ENCODE results near the gene MGA. TPM values are rescaled to one million over a fixed set of nuclear protein-coding genes. Genes with fewer than 3 reads are reported as not detected.

Gene MGA
- total and polyA plus RNA-seq, 2 donors, result 5.2 to 42.7 TPM

- Histone ChIP-seq H3K4me1 (ENCODE audit: control insufficient read depth in 2 of 2, insufficient read depth in 2 of 2, low read length in 2 of 2) (no peaks in the 10 kb centered on the region), H3K27me3 (ENCODE audit: control insufficient read depth in 2 of 2, insufficient read depth in 1 of 2, low read length in 1 of 2) (no peaks in the 10 kb centered on the region), H3K4me3 (ENCODE audit: low read length in 2 of 2) (no peak overlapping the region), H3K27ac (ENCODE audit: low read depth in 1 of 2, low read length in 1 of 2) (no peak overlapping the region), H3K9me3 (ENCODE audit: control insufficient read depth in 2 of 2, insufficient read depth in 1 of 2, low read length in 1 of 2) (no peaks in the 10 kb centered on the region), H3K36me3 (ENCODE audit: control insufficient read depth in 2 of 2, insufficient read depth in 2 of 2, low read length in 1 of 2) (peaks cover 36 to 55% of the 10 kb centered on the region in 2 donors)
- DNase-seq (ENCODE audit: low read depth in 6 of 9, low spot score in 9 of 9), result no peak
- WGBS, result 95% methylated on average over 1 of the region's 1 CpG
Observed at GRCh38 chr15:41746802-41747201, 86.6 kb downstream of the MGA start.

- no peak overlapping the region for H3K4me3 ChIP-seq (ENCODE audit: low read length in 2 of 2)
- peaks cover 14 to 59% of the 10 kb centered on the region in 2 donors for H3K36me3 ChIP-seq (ENCODE audit: control insufficient read depth in 2 of 2, insufficient read depth in 2 of 2, low read length in 1 of 2)
- no peaks in the 10 kb centered on the region for H3K9me3 ChIP-seq (ENCODE audit: control insufficient read depth in 2 of 2, insufficient read depth in 1 of 2, low read length in 1 of 2)
- 91% methylated on average over 2 of the region's 2 CpGs for WGBS
- H3K27ac ChIP-seq (ENCODE audit: low read depth in 1 of 2, low read length in 1 of 2), result no peak overlapping the region
- no peaks in the 10 kb centered on the region for H3K4me1 ChIP-seq (ENCODE audit: control insufficient read depth in 2 of 2, insufficient read depth in 2 of 2, low read length in 2 of 2)
- no peaks in the 10 kb centered on the region for H3K27me3 ChIP-seq (ENCODE audit: control insufficient read depth in 2 of 2, insufficient read depth in 1 of 2, low read length in 1 of 2)
- no peak for DNase-seq (ENCODE audit: low read depth in 6 of 9, low spot score in 9 of 9)
Observed at GRCh38 chr15:41756198-41756597, 96.0 kb downstream of the MGA start.

GRCh38 chr15:41772720-41773331 lies 112.6 kb downstream of the MGA start:
- Histone ChIP-seq H3K9me3 (ENCODE audit: control insufficient read depth in 2 of 2, insufficient read depth in 1 of 2, low read length in 1 of 2) (no peaks in the 10 kb centered on the region), H3K27ac (ENCODE audit: low read depth in 1 of 2, low read length in 1 of 2) (no peak overlapping the region), H3K27me3 (ENCODE audit: control insufficient read depth in 2 of 2, insufficient read depth in 1 of 2, low read length in 1 of 2) (no peaks in the 10 kb centered on the region), H3K4me1 (ENCODE audit: control insufficient read depth in 2 of 2, insufficient read depth in 2 of 2, low read length in 2 of 2) (peaks cover 19 to 38% of the 10 kb centered on the region in 2 donors), H3K36me3 (ENCODE audit: control insufficient read depth in 2 of 2, insufficient read depth in 2 of 2, low read length in 1 of 2) (peaks cover 0 to 13% of the 10 kb centered on the region in 2 donors), H3K4me3 (ENCODE audit: low read length in 2 of 2) (no peak overlapping the region)
- 60% methylated on average over 8 of the region's 8 CpGs for WGBS
- peak in 7 of 9 donors; percentile 49 to 83 (median 57) for DNase-seq (ENCODE audit: low read depth in 6 of 9, low spot score in 9 of 9)

GRCh38 chr15:41773332-41773728 lies 113.1 kb downstream of the MGA start:
- Histone ChIP-seq H3K27ac (ENCODE audit: low read depth in 1 of 2, low read length in 1 of 2) (peak overlapping the region; percentile 69 to 93), H3K4me3 (ENCODE audit: low read length in 2 of 2) (no peak overlapping the region), H3K36me3 (ENCODE audit: control insufficient read depth in 2 of 2, insufficient read depth in 2 of 2, low read length in 1 of 2) (peaks cover 0 to 9% of the 10 kb centered on the region in 2 donors), H3K4me1 (ENCODE audit: control insufficient read depth in 2 of 2, insufficient read depth in 2 of 2, low read length in 2 of 2) (peaks cover 19 to 38% of the 10 kb centered on the region in 2 donors), H3K9me3 (ENCODE audit: control insufficient read depth in 2 of 2, insufficient read depth in 1 of 2, low read length in 1 of 2) (no peaks in the 10 kb centered on the region), H3K27me3 (ENCODE audit: control insufficient read depth in 2 of 2, insufficient read depth in 1 of 2, low read length in 1 of 2) (no peaks in the 10 kb centered on the region)
- DNase-seq (ENCODE audit: low read depth in 6 of 9, low spot score in 9 of 9), result no peak
- WGBS, result 38% methylated on average over 5 of the region's 5 CpGs

- WGBS, result 12% methylated on average over 7 of the region's 7 CpGs
- no peaks in the 10 kb centered on the region for H3K27me3 ChIP-seq (ENCODE audit: control insufficient read depth in 2 of 2, insufficient read depth in 1 of 2, low read length in 1 of 2)
- H3K4me3 ChIP-seq (ENCODE audit: low read length in 2 of 2), result peak overlapping the region; percentile 57 to 87
- H3K9me3 ChIP-seq (ENCODE audit: control insufficient read depth in 2 of 2, insufficient read depth in 1 of 2, low read length in 1 of 2), result no peaks in the 10 kb centered on the region
- DNase-seq (ENCODE audit: low read depth in 6 of 9, low spot score in 9 of 9), result no peak
- H3K4me1 ChIP-seq (ENCODE audit: control insufficient read depth in 2 of 2, insufficient read depth in 2 of 2, low read length in 2 of 2), result peaks cover 19 to 38% of the 10 kb centered on the region in 2 donors
- H3K27ac ChIP-seq (ENCODE audit: low read depth in 1 of 2, low read length in 1 of 2), result peak overlapping the region; percentile 88 to 93
- H3K36me3 ChIP-seq (ENCODE audit: control insufficient read depth in 2 of 2, insufficient read depth in 2 of 2, low read length in 1 of 2), result peaks cover 0 to 8% of the 10 kb centered on the region in 2 donors
Observed at GRCh38 chr15:41773729-41774061, 113.5 kb downstream of the MGA start.

GRCh38 chr15:41774062-41774881 lies 114.1 kb downstream of the MGA start, which contains the start of gene MAPKBP1:
Gene MAPKBP1 (plus strand): TSS chr15:41774484. CDS start chr15:41775276, 792 bp downstream.
- under 1% methylated on average over 62 of the region's 62 CpGs for WGBS

GRCh38 chr15:41774882-41775417 lies 114.7 kb downstream of the MGA start:
- peak in 1 of 9 donors; percentile 58 for DNase-seq (ENCODE audit: low read depth in 6 of 9, low spot score in 9 of 9)
- peak overlapping the region; percentile 57 to 87 for H3K4me3 ChIP-seq (ENCODE audit: low read length in 2 of 2)
- H3K4me1 ChIP-seq (ENCODE audit: control insufficient read depth in 2 of 2, insufficient read depth in 2 of 2, low read length in 2 of 2), result peaks cover 26 to 44% of the 10 kb centered on the region in 2 donors
- no peaks in the 10 kb centered on the region for H3K9me3 ChIP-seq (ENCODE audit: control insufficient read depth in 2 of 2, insufficient read depth in 1 of 2, low read length in 1 of 2)
- H3K27me3 ChIP-seq (ENCODE audit: control insufficient read depth in 2 of 2, insufficient read depth in 1 of 2, low read length in 1 of 2), result no peaks in the 10 kb centered on the region
- 20% methylated on average over 19 of the region's 19 CpGs for WGBS
- peaks cover 0 to 2% of the 10 kb centered on the region in 2 donors for H3K36me3 ChIP-seq (ENCODE audit: control insufficient read depth in 2 of 2, insufficient read depth in 2 of 2, low read length in 1 of 2)
- H3K27ac ChIP-seq (ENCODE audit: low read depth in 1 of 2, low read length in 1 of 2), result peak overlapping the region; percentile 89 to 93

More at GRCh38 chr15:41774062-41774881, 114.1 kb downstream of the MGA start, which contains the start of gene MAPKBP1:
- Histone ChIP-seq H3K27ac (ENCODE audit: low read depth in 1 of 2, low read length in 1 of 2) (peak within 1 kb of the TSS; percentile 89 to 93), H3K9me3 (ENCODE audit: control insufficient read depth in 2 of 2, insufficient read depth in 1 of 2, low read length in 1 of 2) (no peaks in the 10 kb centered on the region), H3K36me3 (ENCODE audit: control insufficient read depth in 2 of 2, insufficient read depth in 2 of 2, low read length in 1 of 2) (peaks cover 0 to 4% of the 10 kb centered on the region in 2 donors), H3K4me1 (ENCODE audit: control insufficient read depth in 2 of 2, insufficient read depth in 2 of 2, low read length in 2 of 2) (peaks cover 19 to 38% of the 10 kb centered on the region in 2 donors), H3K4me3 (ENCODE audit: low read length in 2 of 2) (peak within 1 kb of the TSS; percentile 57 to 87), H3K27me3 (ENCODE audit: control insufficient read depth in 2 of 2, insufficient read depth in 1 of 2, low read length in 1 of 2) (no peaks in the 10 kb centered on the region)
- DNase-seq (ENCODE audit: low read depth in 6 of 9, low spot score in 9 of 9), result peak; percentile 97 to 99 (median 98)

- Histone ChIP-seq H3K4me3 (ENCODE audit: low read length in 2 of 2) (peak overlapping the region; percentile 57 to 87), H3K36me3 (ENCODE audit: control insufficient read depth in 2 of 2, insufficient read depth in 2 of 2, low read length in 1 of 2) (no peaks in the 10 kb centered on the region), H3K27me3 (ENCODE audit: control insufficient read depth in 2 of 2, insufficient read depth in 1 of 2, low read length in 1 of 2) (no peaks in the 10 kb centered on the region), H3K27ac (ENCODE audit: low read depth in 1 of 2, low read length in 1 of 2) (no peak overlapping the region), H3K4me1 (ENCODE audit: control insufficient read depth in 2 of 2, insufficient read depth in 2 of 2, low read length in 2 of 2) (peaks cover 30 to 51% of the 10 kb centered on the region in 2 donors), H3K9me3 (ENCODE audit: control insufficient read depth in 2 of 2, insufficient read depth in 1 of 2, low read length in 1 of 2) (no peaks in the 10 kb centered on the region)
- DNase-seq (ENCODE audit: low read depth in 6 of 9, low spot score in 9 of 9), result no peak
- 62% methylated on average over 2 of the region's 2 CpGs for WGBS
Observed at GRCh38 chr15:41775651-41776050, 115.4 kb downstream of the MGA start.

All from thymus (tissue), 11 donors.